KMS-11 (cell line): Measurements from ENCODE around the gene RAB11FIP3.

ENCODE experiments used
- H2AFZ ChIP-seq: fragments of 200-600 bp; sonication (generic); 2 replicates; pipeline ENCODE4 v1.6.1; 2016; ENCODE audit warnings: antibody characterized with exemption, mixed run types, low read depth
- H3K27ac ChIP-seq: fragments of 200-600 bp; sonication (generic); 2 replicates; pipeline ENCODE4 v1.6.1; 2016; ENCODE audit warnings: mild to moderate bottlenecking, mixed run types
- H3K27me3 ChIP-seq: fragments of 200-600 bp; sonication (generic); 2 replicates; pipeline ENCODE4 v1.6.1; 2017; ENCODE audit warnings: mild to moderate bottlenecking, low read depth, mixed run types, moderate library complexity; ENCODE audit not compliant: insufficient read depth
- H3K36me3 ChIP-seq: fragments of 200-600 bp; sonication (generic); 2 replicates; pipeline ENCODE4 v1.6.1; 2017; ENCODE audit warnings: mild to moderate bottlenecking, mixed run types; ENCODE audit not compliant: insufficient read depth
- H3K4me1 ChIP-seq: fragments of 200-600 bp; sonication (generic); 2 replicates; pipeline ENCODE4 v1.6.1; 2016; ENCODE audit warnings: mild to moderate bottlenecking, low read depth, mixed run types; ENCODE audit not compliant: poor library complexity, severe bottlenecking
- H3K4me2 ChIP-seq: fragments of 200-600 bp; sonication (generic); 2 replicates; pipeline ENCODE4 v1.7.0; 2016; ENCODE audit warnings: mild to moderate bottlenecking, mixed run types
- H3K4me3 ChIP-seq: fragments of 200-600 bp; sonication (generic); IDR thresholded peaks from 2 replicates; pipeline ENCODE4 v1.6.1; 2017; ENCODE audit warnings: low read depth, low read length, mixed read lengths; ENCODE audit not compliant: insufficient read depth
- H3K79me2 ChIP-seq: fragments of 200-600 bp; sonication (generic); 2 replicates; pipeline ENCODE4 v1.6.1; 2016; ENCODE audit warnings: low read depth, mixed run types; ENCODE audit not compliant: insufficient read depth
- H3K9ac ChIP-seq: fragments of 200-600 bp; sonication (generic); 2 replicates; pipeline ENCODE4 v1.6.1; 2016; ENCODE audit warnings: mild to moderate bottlenecking, mixed run types
- H4K20me1 ChIP-seq: fragments of 200-600 bp; sonication (generic); 2 replicates; pipeline ENCODE4 v1.6.1; 2016; ENCODE audit warnings: mild to moderate bottlenecking, mixed run types; ENCODE audit not compliant: insufficient read depth
- TF ChIP-seq, protein P1 (sequence below): fragments of 200-600 bp; sonication (generic); conservative IDR thresholded peaks from 2 replicates; pipeline ENCODE4 v1.6.1; 2017; ENCODE audit warnings: low read depth, mild to moderate bottlenecking, antibody characterized with exemption, low read length, moderate library complexity, mixed read lengths

The RAB11FIP3 gene

GRCh38 chr16:515939-516226, 90.4 kb downstream of the RAB11FIP3 start:
- no peaks in the 10 kb centered on the region for H3K79me2 ChIP-seq
- no peak overlapping the region for H2AFZ ChIP-seq
- no peak overlapping the region for H3K4me2 ChIP-seq
- no peak overlapping the region for H3K27ac ChIP-seq
- H4K20me1 ChIP-seq = no peaks in the 10 kb centered on the region
- H3K4me1 ChIP-seq = no peaks in the 10 kb centered on the region
- no peaks in the 10 kb centered on the region for H3K27me3 ChIP-seq
- TF ChIP-seq, protein P1, sequence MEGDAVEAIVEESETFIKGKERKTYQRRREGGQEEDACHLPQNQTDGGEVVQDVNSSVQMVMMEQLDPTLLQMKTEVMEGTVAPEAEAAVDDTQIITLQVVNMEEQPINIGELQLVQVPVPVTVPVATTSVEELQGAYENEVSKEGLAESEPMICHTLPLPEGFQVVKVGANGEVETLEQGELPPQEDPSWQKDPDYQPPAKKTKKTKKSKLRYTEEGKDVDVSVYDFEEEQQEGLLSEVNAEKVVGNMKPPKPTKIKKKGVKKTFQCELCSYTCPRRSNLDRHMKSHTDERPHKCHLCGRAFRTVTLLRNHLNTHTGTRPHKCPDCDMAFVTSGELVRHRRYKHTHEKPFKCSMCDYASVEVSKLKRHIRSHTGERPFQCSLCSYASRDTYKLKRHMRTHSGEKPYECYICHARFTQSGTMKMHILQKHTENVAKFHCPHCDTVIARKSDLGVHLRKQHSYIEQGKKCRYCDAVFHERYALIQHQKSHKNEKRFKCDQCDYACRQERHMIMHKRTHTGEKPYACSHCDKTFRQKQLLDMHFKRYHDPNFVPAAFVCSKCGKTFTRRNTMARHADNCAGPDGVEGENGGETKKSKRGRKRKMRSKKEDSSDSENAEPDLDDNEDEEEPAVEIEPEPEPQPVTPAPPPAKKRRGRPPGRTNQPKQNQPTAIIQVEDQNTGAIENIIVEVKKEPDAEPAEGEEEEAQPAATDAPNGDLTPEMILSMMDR = no peak
- no peaks in the 10 kb centered on the region for H3K36me3 ChIP-seq
- no peak overlapping the region for H3K9ac ChIP-seq
- H3K4me3 ChIP-seq = no peak overlapping the region

- H3K4me3 ChIP-seq = no peak overlapping the region
- H3K27ac ChIP-seq = no peak overlapping the region
- H3K27me3 ChIP-seq = no peaks in the 10 kb centered on the region
- no peaks in the 10 kb centered on the region for H3K4me1 ChIP-seq
- no peaks in the 10 kb centered on the region for H3K79me2 ChIP-seq
- H3K9ac ChIP-seq = no peak overlapping the region
- no peaks in the 10 kb centered on the region for H4K20me1 ChIP-seq
- no peaks in the 10 kb centered on the region for H3K36me3 ChIP-seq
- no peak overlapping the region for H2AFZ ChIP-seq
- H3K4me2 ChIP-seq = no peak overlapping the region
- TF ChIP-seq, protein P1 = no peak
These were observed 90.9 kb downstream of the RAB11FIP3 start for GRCh38 chr16:516301-516700.

DNA sequence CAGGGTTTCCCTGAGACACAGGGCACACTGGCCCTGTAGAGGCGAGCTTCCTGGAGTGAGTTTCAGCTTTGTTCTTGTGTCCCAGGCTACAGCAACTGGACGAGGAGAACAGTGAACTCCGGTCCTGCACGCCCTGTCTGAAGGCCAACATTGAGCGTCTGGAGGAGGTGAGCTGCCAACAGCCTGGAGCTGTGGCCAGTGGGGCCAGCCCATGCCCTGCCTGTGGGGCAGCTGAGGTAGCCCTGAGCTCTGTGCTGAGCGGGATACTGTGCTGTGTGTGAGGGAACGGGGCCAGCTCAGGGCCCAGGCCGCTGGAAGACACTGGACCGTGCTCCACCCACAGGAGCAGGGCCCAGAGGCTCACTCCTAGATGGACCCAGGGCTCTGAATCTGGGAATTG, 93.4 kb downstream of the RAB11FIP3 start:
- H3K79me2 ChIP-seq = no peaks in the 10 kb centered on the region
- no peaks in the 10 kb centered on the region for H3K27me3 ChIP-seq
- no peak overlapping the region for H3K4me3 ChIP-seq
- H3K36me3 ChIP-seq = no peaks in the 10 kb centered on the region
- no peaks in the 10 kb centered on the region for H4K20me1 ChIP-seq
- no peaks in the 10 kb centered on the region for H3K4me1 ChIP-seq
- H3K27ac ChIP-seq = no peak overlapping the region
- no peak overlapping the region for H3K9ac ChIP-seq
- TF ChIP-seq, protein P1 = no peak
- H2AFZ ChIP-seq = no peak overlapping the region
- H3K4me2 ChIP-seq = no peak overlapping the region

DNA sequence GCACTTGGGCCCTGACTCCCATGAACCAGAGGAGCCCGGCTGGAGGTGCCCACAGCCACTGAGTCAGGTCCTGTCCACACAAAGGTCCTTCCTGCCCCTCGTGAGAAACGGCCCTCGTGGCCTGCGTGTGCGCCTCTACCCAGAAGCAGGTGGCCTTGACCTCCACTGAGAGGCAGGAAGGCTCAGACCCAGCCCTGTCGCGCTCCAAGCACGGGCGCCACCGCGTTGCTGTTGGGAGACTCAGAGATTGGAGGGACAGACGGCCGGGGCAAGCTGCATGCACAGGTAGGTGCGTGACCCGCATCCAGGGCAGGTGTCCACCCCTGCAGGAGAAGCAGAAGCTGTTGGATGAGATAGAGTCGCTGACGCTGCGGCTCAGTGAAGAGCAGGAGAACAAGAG, 94.0 kb downstream of the RAB11FIP3 start:
- Histone ChIP-seq H4K20me1 (no peaks in the 10 kb centered on the region), H3K27ac (no peak overlapping the region), H3K27me3 (no peaks in the 10 kb centered on the region), H3K79me2 (no peaks in the 10 kb centered on the region), H3K4me2 (no peak overlapping the region), H2AFZ (no peak overlapping the region), H3K36me3 (no peaks in the 10 kb centered on the region), H3K4me3 (no peak overlapping the region), H3K4me1 (no peaks in the 10 kb centered on the region), H3K9ac (no peak overlapping the region)
- TF ChIP-seq, protein P1 = no peak
